Mammary epithelial cell (primary cell): ENCODE measurements around the gene LSR.

Experiments used
- EZH2 ChIP-seq: IDR thresholded peaks from 2 replicates; pipeline ENCODE4 v1.6.1; 2012; ENCODE audit warnings: low read length, inconsistent platforms, borderline replicate concordance
- TF ChIP-seq, protein P1 (sequence below), 2 donors: IDR thresholded peaks in 1 of 2; conservative IDR thresholded peaks in 1 of 2; 2 replicates each; pipeline ENCODE4 v1.5.1; 2011 to 2012; ENCODE audit warnings: inconsistent platforms in 2 of 2, low read length in 2 of 2, mild to moderate bottlenecking in 2 of 2, control low read depth in 1 of 2, low read depth in 1 of 2; ENCODE audit not compliant: insufficient read depth in 1 of 2; ENCODE audit errors: extremely low read depth in 1 of 2

GRCh38 chr19:35223084-35223790 lies 25.6 kb upstream of the LSR start:
- no peak for TF ChIP-seq EZH2
- TF ChIP-seq, protein P1, sequence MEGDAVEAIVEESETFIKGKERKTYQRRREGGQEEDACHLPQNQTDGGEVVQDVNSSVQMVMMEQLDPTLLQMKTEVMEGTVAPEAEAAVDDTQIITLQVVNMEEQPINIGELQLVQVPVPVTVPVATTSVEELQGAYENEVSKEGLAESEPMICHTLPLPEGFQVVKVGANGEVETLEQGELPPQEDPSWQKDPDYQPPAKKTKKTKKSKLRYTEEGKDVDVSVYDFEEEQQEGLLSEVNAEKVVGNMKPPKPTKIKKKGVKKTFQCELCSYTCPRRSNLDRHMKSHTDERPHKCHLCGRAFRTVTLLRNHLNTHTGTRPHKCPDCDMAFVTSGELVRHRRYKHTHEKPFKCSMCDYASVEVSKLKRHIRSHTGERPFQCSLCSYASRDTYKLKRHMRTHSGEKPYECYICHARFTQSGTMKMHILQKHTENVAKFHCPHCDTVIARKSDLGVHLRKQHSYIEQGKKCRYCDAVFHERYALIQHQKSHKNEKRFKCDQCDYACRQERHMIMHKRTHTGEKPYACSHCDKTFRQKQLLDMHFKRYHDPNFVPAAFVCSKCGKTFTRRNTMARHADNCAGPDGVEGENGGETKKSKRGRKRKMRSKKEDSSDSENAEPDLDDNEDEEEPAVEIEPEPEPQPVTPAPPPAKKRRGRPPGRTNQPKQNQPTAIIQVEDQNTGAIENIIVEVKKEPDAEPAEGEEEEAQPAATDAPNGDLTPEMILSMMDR (conservative IDR thresholded peaks at IDR 0.05 in 1 of 2, IDR thresholded peaks at IDR 0.05 in 1 of 2; ENCODE audit: extremely low read depth in 1 of 2, insufficient read depth in 1 of 2, low read depth in 1 of 2, low read length in 2 of 2) = no peak
